Measurements from ENCODE around the gene NR1D1.

NR1D1 gene

GRCh38 chr17:40115101-40115436, 14.7 kb upstream of the NR1D1 start:
- H3K4me1 ChIP-seq (ENCODE audit: control insufficient read depth, insufficient read depth, low read length), result peaks cover 28% of the 10 kb centered on the region
- no peaks in the 10 kb centered on the region for H3K9me3 ChIP-seq (ENCODE audit: control insufficient read depth, insufficient read depth, low read depth, low read length)
- no peak overlapping the region for H3K4me3 ChIP-seq (ENCODE audit: low read depth, low read length)
- no peak for TF ChIP-seq ZNF426 (tag by site-specific recombination; IDR thresholded peaks at IDR 0.05)
- TF ChIP-seq RBAK (tag by site-specific recombination; IDR thresholded peaks at IDR 0.05), result no peak
- TF ChIP-seq ZNF121 (tag by site-specific recombination; IDR thresholded peaks at IDR 0.05), result peak; percentile 100; the same call in 1 of the 2 replicates
- no peak for TF ChIP-seq ZNF664 (tag by site-specific recombination; IDR thresholded peaks at IDR 0.05)
- ChIA-PET POLR2A (interaction anchor here (0.6 to 8.2 kb wide), 14 partner anchors 9 to 1611 kb away, joined by 3 to 117 read pairs (median 4); partner anchors contain the start of genes CASC3, MED24, MSL1 and NR1D1), CTCF (interaction anchor here (2.9 to 7.8 kb wide), 7 partner anchors 9 to 88 kb away, joined by 15 to 182 read pairs (median 67); partner anchors contain the start of gene MSL1)
- no peaks in the 10 kb centered on the region; a peak in 1 of 3 replicates for H3K36me3 ChIP-seq (ENCODE audit: control insufficient read depth in 2 of 2, insufficient read depth in 1 of 2, low read length in 2 of 2)
- peak overlapping the region; percentile 79 for H3K27ac ChIP-seq (ENCODE audit: extremely low read depth, low read depth, low read length)

DNA sequence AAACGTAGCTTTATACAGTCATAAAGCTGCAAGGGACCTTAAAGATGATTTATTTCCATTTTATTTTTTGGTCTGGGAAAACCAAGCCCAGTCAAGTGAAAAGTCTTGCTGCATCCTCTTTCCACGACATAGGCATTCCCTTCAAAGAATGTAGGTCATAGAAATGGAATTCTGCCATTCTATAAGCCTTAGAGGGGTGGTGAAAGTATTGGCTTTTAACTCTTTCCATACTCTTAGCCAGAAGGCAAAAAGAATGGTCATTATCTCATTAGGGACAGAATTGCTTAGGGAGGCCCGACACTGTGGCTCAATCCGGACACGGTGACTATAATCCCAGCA, 13.5 kb upstream of the NR1D1 start:
- ChIA-PET CTCF (interaction anchor here (0.6 to 7.8 kb wide), 32 partner anchors 10 to 241 kb away, joined by 3 to 182 read pairs (median 15); partner anchors contain the start of genes CASC3, CDC6, CSF3 and MSL1), POLR2A (interaction anchor here (0.5 to 8.2 kb wide), 24 partner anchors 10 to 662 kb away, joined by 3 to 117 read pairs (median 6); partner anchors contain the start of genes CASC3, MED24, MSL1 and NR1D1)
- Histone ChIP-seq H3K36me3 (ENCODE audit: control insufficient read depth in 2 of 2, insufficient read depth in 1 of 2, low read length in 2 of 2) (no peaks in the 10 kb centered on the region; a peak in 1 of 3 replicates), H3K9me3 (ENCODE audit: control insufficient read depth, insufficient read depth, low read depth, low read length) (no peaks in the 10 kb centered on the region), H3K27ac (ENCODE audit: extremely low read depth, low read depth, low read length) (peak overlapping the region; percentile 79), H3K4me1 (ENCODE audit: control insufficient read depth, insufficient read depth, low read length) (peaks cover 31% of the 10 kb centered on the region), H3K4me3 (ENCODE audit: low read depth, low read length) (no peak overlapping the region)
- TF ChIP-seq KLF1 (tag by site-specific recombination; IDR thresholded peaks at IDR 0.05) (0 out of 2 replicates have a peak, but pooled peaks have one; percentile 3), PRDM6 (tag by site-specific recombination; IDR thresholded peaks at IDR 0.05) (no peak; the same call in 1 of the 2 replicates), ZNF174 (tag by site-specific recombination; IDR thresholded peaks at IDR 0.05) (no peak), KLF8 (tag by site-specific recombination; IDR thresholded peaks at IDR 0.05) (no peak), PRDM1 (tag by site-specific recombination; IDR thresholded peaks at IDR 0.05) (peak; percentile 84), EGR2 (tag by site-specific recombination; IDR thresholded peaks at IDR 0.05; ENCODE audit: low read depth) (no peak), ZNF600 (tag by site-specific recombination; IDR thresholded peaks at IDR 0.05) (no peak), ZNF549 (tag by site-specific recombination; IDR thresholded peaks at IDR 0.05) (no peak), IKZF3 (tag by site-specific recombination; IDR thresholded peaks at IDR 0.05) (no peak; the same call in none of the 2 replicates), ZNF449 (tag by site-specific recombination; IDR thresholded peaks at IDR 0.05) (0 out of 2 replicates have a peak, but pooled peaks have one; percentile 5), ZNF624 (tag by site-specific recombination; IDR thresholded peaks at IDR 0.05) (no peak)

GRCh38 chr17:40113110-40113906, 12.9 kb upstream of the NR1D1 start:
- Histone ChIP-seq H3K27ac (ENCODE audit: extremely low read depth, low read depth, low read length) (peak overlapping the region; percentile 79), H3K36me3 (ENCODE audit: control insufficient read depth in 2 of 2, insufficient read depth in 1 of 2, low read length in 2 of 2) (no peaks in the 10 kb centered on the region; a peak in 1 of 3 replicates), H3K4me1 (ENCODE audit: control insufficient read depth, insufficient read depth, low read length) (peaks cover 31% of the 10 kb centered on the region), H3K4me3 (ENCODE audit: low read depth, low read length) (peak overlapping the region; percentile 38), H3K9me3 (ENCODE audit: control insufficient read depth, insufficient read depth, low read depth, low read length) (no peaks in the 10 kb centered on the region)
- ChIA-PET POLR2A (interaction anchor here (0.5 to 8.2 kb wide), 32 partner anchors 10 to 662 kb away, joined by 3 to 117 read pairs (median 5); partner anchors contain the start of genes CASC3, CSF3, ERBB2 and MED24), CTCF (interaction anchor here (0.6 to 7.8 kb wide), 57 partner anchors 8 to 1462 kb away, joined by 3 to 182 read pairs (median 7); partner anchors contain the start of genes CASC3, CDC6, CSF3 and MED24)
- TF ChIP-seq ZNF626 (tag by site-specific recombination; IDR thresholded peaks at IDR 0.05) (no peak), ZNF473 (tag by site-specific recombination; IDR thresholded peaks at IDR 0.05) (no peak), ZBTB8A (tag by site-specific recombination; IDR thresholded peaks at IDR 0.05) (peak; percentile 50), GLIS2 (tag by site-specific recombination; IDR thresholded peaks at IDR 0.05) (peak; percentile 36; the same call in 1 of the 2 replicates), ZNF239 (tag by site-specific recombination; IDR thresholded peaks at IDR 0.05) (no peak), GLI4 (tag by site-specific recombination; IDR thresholded peaks at IDR 0.05) (no peak), ZNF37A (tag by site-specific recombination; IDR thresholded peaks at IDR 0.05) (no peak), ZNF677 (tag by site-specific recombination; IDR thresholded peaks at IDR 0.05) (no peak), OSR2 (tag by site-specific recombination; IDR thresholded peaks at IDR 0.05) (0 out of 2 replicates have a peak, but pooled peaks have one; percentile 5), RBAK (tag by site-specific recombination; IDR thresholded peaks at IDR 0.05) (no peak), ZNF629 (tag by site-specific recombination; IDR thresholded peaks at IDR 0.05) (peak; percentile 54)
- TF ChIP-seq, protein P1, sequence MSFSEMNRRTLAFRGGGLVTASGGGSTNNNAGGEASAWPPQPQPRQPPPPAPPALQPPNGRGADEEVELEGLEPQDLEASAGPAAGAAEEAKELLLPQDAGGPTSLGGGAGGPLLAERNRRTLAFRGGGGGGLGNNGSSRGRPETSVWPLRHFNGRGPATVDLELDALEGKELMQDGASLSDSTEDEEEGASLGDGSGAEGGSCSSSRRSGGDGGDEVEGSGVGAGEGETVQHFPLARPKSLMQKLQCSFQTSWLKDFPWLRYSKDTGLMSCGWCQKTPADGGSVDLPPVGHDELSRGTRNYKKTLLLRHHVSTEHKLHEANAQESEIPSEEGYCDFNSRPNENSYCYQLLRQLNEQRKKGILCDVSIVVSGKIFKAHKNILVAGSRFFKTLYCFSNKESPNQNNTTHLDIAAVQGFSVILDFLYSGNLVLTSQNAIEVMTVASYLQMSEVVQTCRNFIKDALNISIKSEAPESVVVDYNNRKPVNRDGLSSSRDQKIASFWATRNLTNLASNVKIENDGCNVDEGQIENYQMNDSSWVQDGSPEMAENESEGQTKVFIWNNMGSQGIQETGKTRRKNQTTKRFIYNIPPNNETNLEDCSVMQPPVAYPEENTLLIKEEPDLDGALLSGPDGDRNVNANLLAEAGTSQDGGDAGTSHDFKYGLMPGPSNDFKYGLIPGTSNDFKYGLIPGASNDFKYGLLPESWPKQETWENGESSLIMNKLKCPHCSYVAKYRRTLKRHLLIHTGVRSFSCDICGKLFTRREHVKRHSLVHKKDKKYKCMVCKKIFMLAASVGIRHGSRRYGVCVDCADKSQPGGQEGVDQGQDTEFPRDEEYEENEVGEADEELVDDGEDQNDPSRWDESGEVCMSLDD (tag by site-specific recombination; IDR thresholded peaks at IDR 0.05), result peak; percentile 92

Measured in HEK293 (cell line).